OCI-LY1 (cell line): ENCODE data around the gene LMO3.

Source experiments
- H2AFZ ChIP-seq: fragments of 200-600 bp; sonication (generic), shearing (Covaris generic); 2 replicates; pipeline ENCODE4 v1.6.0; 2014; ENCODE audit warnings: antibody characterized with exemption, mild to moderate bottlenecking, low read length
- H3F3A ChIP-seq: fragments of 200-600 bp; sonication (generic), shearing (Covaris generic); 2 replicates; pipeline ENCODE4 v1.6.0; 2014; ENCODE audit warnings: mild to moderate bottlenecking, antibody characterized with exemption, low read length, moderate library complexity; ENCODE audit not compliant: insufficient read depth
- H3K27ac ChIP-seq: fragments of 200-600 bp; sonication (generic); 2 replicates; pipeline ENCODE4 v1.5.1; 2014; ENCODE audit warnings: low read length, mixed run types, mild to moderate bottlenecking, low read depth; ENCODE audit not compliant: poor library complexity, severe bottlenecking
- H3K27me3 ChIP-seq: fragments of 200-600 bp; sonication (generic); 2 replicates; pipeline ENCODE4 v1.6.0; 2014; ENCODE audit warnings: antibody characterized with exemption, mild to moderate bottlenecking, low read length, moderate library complexity; ENCODE audit not compliant: insufficient read depth
- H3K36me3 ChIP-seq: fragments of 200-600 bp; sonication (generic); 2 replicates; pipeline ENCODE4 v1.6.1; 2014; ENCODE audit warnings: mild to moderate bottlenecking, antibody characterized with exemption, low read length, moderate library complexity, mixed read lengths; ENCODE audit not compliant: insufficient read depth
- H3K4me1 ChIP-seq: fragments of 200-600 bp; sonication (generic); 2 replicates; pipeline ENCODE4 v1.5.1; 2014; ENCODE audit warnings: mild to moderate bottlenecking, low read length, moderate library complexity; ENCODE audit not compliant: insufficient read depth, severe bottlenecking
- H3K4me2 ChIP-seq: fragments of 200-600 bp; sonication (generic), shearing (Covaris generic); 2 replicates; pipeline ENCODE4 v1.6.1; 2014; ENCODE audit warnings: low read length
- H3K4me3 ChIP-seq: fragments of 200-600 bp; sonication (generic); 2 replicates; pipeline ENCODE4 v1.5.1; 2014; ENCODE audit warnings: low read length, low read depth, mild to moderate bottlenecking, mixed read lengths; ENCODE audit not compliant: poor library complexity, severe bottlenecking
- H3K79me2 ChIP-seq: fragments of 200-600 bp; shearing (Covaris generic); 2 replicates; pipeline ENCODE4 v1.6.1; 2016; ENCODE audit warnings: mixed run types, low read length, mixed read lengths; ENCODE audit not compliant: insufficient read depth
- H3K9ac ChIP-seq: fragments of 200-600 bp; sonication (generic), shearing (Covaris generic); 2 replicates; pipeline ENCODE4 v1.6.1; 2014; ENCODE audit warnings: mild to moderate bottlenecking, low read length, mixed read lengths
- H3K9me2 ChIP-seq: fragments of 200-600 bp; sonication (generic), shearing (Covaris generic); 2 replicates; pipeline ENCODE4 v1.6.1; 2014; ENCODE audit warnings: low read depth, mild to moderate bottlenecking, low read length, mixed read lengths
- H3K9me3 ChIP-seq: fragments of 200-600 bp; shearing (Covaris generic); 2 replicates; pipeline ENCODE4 v1.6.1; 2014; ENCODE audit warnings: low read length, mixed read lengths
- H4K20me1 ChIP-seq: fragments of 200-600 bp; sonication (generic), shearing (Covaris generic); 2 replicates; pipeline ENCODE4 v1.6.0; 2016; ENCODE audit warnings: mild to moderate bottlenecking, low read length; ENCODE audit not compliant: insufficient read depth
- CTCF ChIP-seq: fragments of 200-600 bp; sonication (generic), shearing (Covaris generic); IDR thresholded peaks from 2 replicates; pipeline ENCODE4 v1.5.1; 2017; ENCODE audit warnings: mild to moderate bottlenecking, antibody characterized with exemption, low read length, moderate library complexity, mixed read lengths
- EZH2 ChIP-seq: fragments of 200-600 bp; sonication (generic), shearing (Covaris generic); IDR thresholded peaks from 2 replicates; pipeline ENCODE4 v1.8.0; 2017; ENCODE audit warnings: borderline replicate concordance, mixed run types, mild to moderate bottlenecking, antibody characterized with exemption, low read length, moderate library complexity, mixed read lengths

Gene LMO3

GRCh38 chr12:16563504-16563903 is 42.5 kb downstream of the LMO3 start:
- H4K20me1 ChIP-seq = no peaks in the 10 kb centered on the region
- H3K36me3 ChIP-seq = no peaks in the 10 kb centered on the region
- H3K27me3 ChIP-seq = no peaks in the 10 kb centered on the region
- H3K9me2 ChIP-seq = no peaks in the 10 kb centered on the region
- no peak overlapping the region for H3K4me2 ChIP-seq
- H3K4me3 ChIP-seq = no peak overlapping the region
- no peaks in the 10 kb centered on the region for H3F3A ChIP-seq
- no peaks in the 10 kb centered on the region for H3K4me1 ChIP-seq
- no peak for TF ChIP-seq EZH2
- no peak for TF ChIP-seq CTCF
- no peak overlapping the region for H3K27ac ChIP-seq
- no peak overlapping the region for H3K9ac ChIP-seq
- no peak overlapping the region for H2AFZ ChIP-seq
- H3K79me2 ChIP-seq = no peaks in the 10 kb centered on the region
- H3K9me3 ChIP-seq = no peaks in the 10 kb centered on the region

GRCh38 chr12:16562921-16563320 is 43.0 kb downstream of the LMO3 start:
- Histone ChIP-seq H3K4me1 (no peaks in the 10 kb centered on the region), H3K4me2 (no peak overlapping the region), H3K27me3 (no peaks in the 10 kb centered on the region), H3K4me3 (no peak overlapping the region), H3K79me2 (no peaks in the 10 kb centered on the region), H3K9ac (no peak overlapping the region), H3K9me3 (no peaks in the 10 kb centered on the region), H3K36me3 (no peaks in the 10 kb centered on the region), H3F3A (no peaks in the 10 kb centered on the region), H3K27ac (no peak overlapping the region), H2AFZ (no peak overlapping the region), H4K20me1 (no peaks in the 10 kb centered on the region), H3K9me2 (no peaks in the 10 kb centered on the region)
- TF ChIP-seq EZH2 (no peak), CTCF (no peak)

GRCh38 chr12:16562435-16562834 is 43.5 kb downstream of the LMO3 start:
- Histone ChIP-seq H3K27me3 (no peaks in the 10 kb centered on the region), H2AFZ (no peak overlapping the region), H3K79me2 (no peaks in the 10 kb centered on the region), H4K20me1 (no peaks in the 10 kb centered on the region), H3K27ac (no peak overlapping the region), H3F3A (no peaks in the 10 kb centered on the region), H3K4me3 (no peak overlapping the region), H3K4me1 (no peaks in the 10 kb centered on the region), H3K9ac (no peak overlapping the region), H3K9me2 (no peaks in the 10 kb centered on the region), H3K36me3 (no peaks in the 10 kb centered on the region), H3K9me3 (no peaks in the 10 kb centered on the region), H3K4me2 (no peak overlapping the region)
- TF ChIP-seq EZH2 (no peak), CTCF (no peak)
